ENCODE data around the gene UBQLN1. TPM values are rescaled to one million over a fixed set of nuclear protein-coding genes. Genes with fewer than 3 reads are reported as not detected.
A peak's percentile ranks its signal among the peaks of the same experiment; 100 is the strongest.

The UBQLN1 gene
- total and polyA plus RNA-seq, 2 donors (not counting 3 experiments of a cell fraction or from before 2014, with no cell fraction given), result 66.1 to 110 TPM

DNA sequence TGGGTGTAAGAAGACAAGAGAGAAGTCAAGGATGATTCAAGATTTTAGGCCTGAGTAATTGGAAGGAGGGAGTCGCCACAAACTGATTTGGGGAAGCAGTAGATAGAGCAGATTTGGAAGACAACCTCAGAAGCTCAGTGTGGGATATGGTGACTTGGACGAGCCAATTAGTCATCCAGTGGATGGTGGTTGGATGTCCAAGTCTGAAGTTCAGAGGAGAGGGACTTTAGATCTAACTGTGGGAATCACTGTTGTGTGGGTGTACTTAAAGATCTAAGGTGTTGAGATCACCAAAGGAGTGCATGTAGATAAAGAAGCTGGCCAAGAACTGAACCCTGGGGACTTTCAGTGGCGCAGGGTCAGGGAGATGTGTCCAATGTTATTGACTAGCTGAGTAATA is 82.6 kb downstream of the UBQLN1 start:
- H3K36me3 ChIP-seq (ENCODE audit: control insufficient read depth in 2 of 2, extremely low read depth in 1 of 2, insufficient read depth in 2 of 2, low read length in 2 of 2), result no peaks in the 10 kb centered on the region
- peaks cover 0 to 1% of the 10 kb centered on the region in 2 experiments for H3K27me3 ChIP-seq (ENCODE audit: control insufficient read depth in 2 of 2, insufficient read depth in 2 of 2, low read length in 2 of 2)
- H3K9me1 ChIP-seq (replicated peaks; ENCODE audit: control insufficient read depth, extremely low read depth, insufficient read depth, low read length), result no peaks in the 10 kb centered on the region
- H3K9me3 ChIP-seq (replicated peaks; ENCODE audit: control insufficient read depth, insufficient read depth, low read length), result no peaks in the 10 kb centered on the region
- ChIA-PET CTCF (interaction anchor here (0.7 kb wide), 1 partner anchor 291 kb away, joined by 3 read pairs; no protein-coding TSS in a partner anchor), POLR2A (no interaction called here)
- no TSS peak for BruUV-seq (replicated peaks)
- H3K4me2 ChIP-seq (ENCODE audit: insufficient read depth, low read length), result no peak overlapping the region
- no peaks in the 10 kb centered on the region for H3K79me2 ChIP-seq (ENCODE audit: control insufficient read depth, insufficient read depth, low read length)
- FAIRE-seq, result no peak
- H4K20me1 ChIP-seq (replicated peaks; ENCODE audit: control insufficient read depth, extremely low read depth, insufficient read depth, low read length), result no peaks in the 10 kb centered on the region
- peaks cover 10% of the 10 kb centered on the region for H3K4me1 ChIP-seq (ENCODE audit: control insufficient read depth, extremely low read depth, insufficient read depth, low read length)
- intact Hi-C loops (cut with micrococcal nuclease) (no loop called here), dilution Hi-C loops (cut with MboI; ENCODE audit: extremely low pct_ligation_motif_present, low sequenced_read_pairs) (no loop called here)
- TF ChIP-seq GATA2 (IDR thresholded peaks at IDR 0.05; ENCODE audit: insufficient read depth, insufficient read length, low read depth, low read length), result no peak
- TF ChIP-seq, protein P1, sequence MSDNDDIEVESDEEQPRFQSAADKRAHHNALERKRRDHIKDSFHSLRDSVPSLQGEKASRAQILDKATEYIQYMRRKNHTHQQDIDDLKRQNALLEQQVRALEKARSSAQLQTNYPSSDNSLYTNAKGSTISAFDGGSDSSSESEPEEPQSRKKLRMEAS (IDR thresholded peaks at IDR 0.05; ENCODE audit: insufficient read depth, insufficient read length), result no peak
- DNase-seq (ENCODE audit: low read depth, low spot score), result no peak
- H3K9ac ChIP-seq (replicated peaks; ENCODE audit: extremely low read depth, insufficient read depth, low read length), result no peak overlapping the region
- no peak overlapping the region for H3K27ac ChIP-seq (ENCODE audit: insufficient read depth, low read depth, low read length)
- H2AFZ ChIP-seq (ENCODE audit: low read depth, low read length), result no peak overlapping the region
- no peak overlapping the region for H3K4me3 ChIP-seq (replicated peaks in 1 of 3; ENCODE audit: insufficient read depth in 1 of 3, low read depth in 1 of 3, low read length in 3 of 3)

DNA sequence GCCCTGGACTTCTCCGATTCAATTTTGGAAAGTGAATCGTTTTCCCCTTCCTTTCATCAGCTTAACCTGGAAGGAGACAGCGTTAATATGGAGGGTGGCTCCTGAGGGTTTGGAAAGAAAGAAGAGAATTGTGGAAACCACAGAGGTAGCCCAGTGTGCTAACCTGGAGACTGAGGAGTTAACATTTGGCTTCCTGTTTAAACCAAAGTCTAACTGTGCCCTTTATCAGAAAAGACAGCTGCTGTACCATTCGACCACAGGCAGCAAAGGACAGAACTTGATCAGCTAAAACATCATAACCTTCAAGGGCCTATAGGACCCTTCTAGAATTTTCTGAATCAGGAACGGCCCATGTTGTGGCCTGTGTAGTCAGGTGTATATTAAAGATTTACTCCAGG is 84.1 kb downstream of the UBQLN1 start:
- H3K36me3 ChIP-seq (ENCODE audit: control insufficient read depth in 2 of 2, extremely low read depth in 1 of 2, insufficient read depth in 2 of 2, low read length in 2 of 2), result no peaks in the 10 kb centered on the region
- peak overlapping the region; percentile 68 for H3K27ac ChIP-seq (ENCODE audit: insufficient read depth, low read depth, low read length)
- peaks cover 10% of the 10 kb centered on the region for H3K4me1 ChIP-seq (ENCODE audit: control insufficient read depth, extremely low read depth, insufficient read depth, low read length)
- H3K9me3 ChIP-seq (replicated peaks; ENCODE audit: control insufficient read depth, insufficient read depth, low read length), result no peaks in the 10 kb centered on the region
- FAIRE-seq (peak; percentile 70), DNase-seq (ENCODE audit: low read depth, low spot score) (peak; percentile 28)
- H3K79me2 ChIP-seq (ENCODE audit: control insufficient read depth, insufficient read depth, low read length), result no peaks in the 10 kb centered on the region
- peak overlapping the region; percentile 71 to 83 (median 81) for H3K4me3 ChIP-seq (replicated peaks in 1 of 3; ENCODE audit: insufficient read depth in 1 of 3, low read depth in 1 of 3, low read length in 3 of 3)
- no peaks in the 10 kb centered on the region for H4K20me1 ChIP-seq (replicated peaks; ENCODE audit: control insufficient read depth, extremely low read depth, insufficient read depth, low read length)
- H3K9me1 ChIP-seq (replicated peaks; ENCODE audit: control insufficient read depth, extremely low read depth, insufficient read depth, low read length), result no peaks in the 10 kb centered on the region
- CTCF ChIA-PET, result interaction anchor here (1.1 to 1.5 kb wide), 6 partner anchors 13 to 289 kb away, joined by 3 to 5 read pairs (median 3); no protein-coding TSS in a partner anchor
- H3K27me3 ChIP-seq (ENCODE audit: control insufficient read depth in 2 of 2, insufficient read depth in 2 of 2, low read length in 2 of 2), result peaks cover 1 to 3% of the 10 kb centered on the region in 2 experiments
- peak overlapping the region; percentile 61 for H2AFZ ChIP-seq (ENCODE audit: low read depth, low read length)
- peak overlapping the region; percentile 89 for H3K9ac ChIP-seq (replicated peaks; ENCODE audit: extremely low read depth, insufficient read depth, low read length)
- intact Hi-C loops (cut with micrococcal nuclease), result loop anchor here (1.0 to 5.0 kb wide), 5 partner anchors 26 to 639 kb away; partner anchors contain the start of gene KIF27
- dilution Hi-C loops (cut with MboI; ENCODE audit: extremely low pct_ligation_motif_present, low sequenced_read_pairs), result no loop called here
- POLR2A ChIA-PET, result no interaction called here
- BruUV-seq (replicated peaks), result TSS peak; percentile 48
- TF ChIP-seq MYC (IDR thresholded peaks at IDR 0.05; ENCODE audit: low read depth, low read length) (no peak), POLR2A (IDR thresholded peaks at IDR 0.05; ENCODE audit: low read depth, low read length) (no peak), GATA2 (IDR thresholded peaks at IDR 0.05; ENCODE audit: insufficient read depth, insufficient read length, low read depth, low read length) (no peak), JUN (IDR thresholded peaks at IDR 0.05; ENCODE audit: borderline replicate concordance, insufficient read depth, insufficient read length, low read depth) (no peak), FOS (IDR thresholded peaks at IDR 0.05; ENCODE audit: borderline replicate concordance, insufficient read depth, low read length) (no peak), POLR2AphosphoS5 (IDR thresholded peaks at IDR 0.05; ENCODE audit: insufficient read depth, low read depth, low read length) (no peak), EZH2 (IDR thresholded peaks at IDR 0.05; ENCODE audit: borderline replicate concordance, low read depth, low read length, severe bottlenecking) (no peak)
- TF ChIP-seq, protein P1 (IDR thresholded peaks at IDR 0.05; ENCODE audit: insufficient read depth, insufficient read length), result no peak
- TF ChIP-seq, protein P2, sequence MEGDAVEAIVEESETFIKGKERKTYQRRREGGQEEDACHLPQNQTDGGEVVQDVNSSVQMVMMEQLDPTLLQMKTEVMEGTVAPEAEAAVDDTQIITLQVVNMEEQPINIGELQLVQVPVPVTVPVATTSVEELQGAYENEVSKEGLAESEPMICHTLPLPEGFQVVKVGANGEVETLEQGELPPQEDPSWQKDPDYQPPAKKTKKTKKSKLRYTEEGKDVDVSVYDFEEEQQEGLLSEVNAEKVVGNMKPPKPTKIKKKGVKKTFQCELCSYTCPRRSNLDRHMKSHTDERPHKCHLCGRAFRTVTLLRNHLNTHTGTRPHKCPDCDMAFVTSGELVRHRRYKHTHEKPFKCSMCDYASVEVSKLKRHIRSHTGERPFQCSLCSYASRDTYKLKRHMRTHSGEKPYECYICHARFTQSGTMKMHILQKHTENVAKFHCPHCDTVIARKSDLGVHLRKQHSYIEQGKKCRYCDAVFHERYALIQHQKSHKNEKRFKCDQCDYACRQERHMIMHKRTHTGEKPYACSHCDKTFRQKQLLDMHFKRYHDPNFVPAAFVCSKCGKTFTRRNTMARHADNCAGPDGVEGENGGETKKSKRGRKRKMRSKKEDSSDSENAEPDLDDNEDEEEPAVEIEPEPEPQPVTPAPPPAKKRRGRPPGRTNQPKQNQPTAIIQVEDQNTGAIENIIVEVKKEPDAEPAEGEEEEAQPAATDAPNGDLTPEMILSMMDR (IDR thresholded peaks at IDR 0.05; ENCODE audit: extremely low read depth in 1 of 2, insufficient read depth in 1 of 2, low read depth in 1 of 2, low read length in 2 of 2), result no peak
- H3K4me2 ChIP-seq (ENCODE audit: insufficient read depth, low read length), result peak overlapping the region; percentile 66
